ENCODE results near the gene PIPOX. TPM values are rescaled to one million over a fixed set of nuclear protein-coding genes. Genes with fewer than 3 reads are reported as not detected.
A peak's percentile ranks its signal among the peaks of the same experiment; 100 is the strongest.

The PIPOX gene, protein sequence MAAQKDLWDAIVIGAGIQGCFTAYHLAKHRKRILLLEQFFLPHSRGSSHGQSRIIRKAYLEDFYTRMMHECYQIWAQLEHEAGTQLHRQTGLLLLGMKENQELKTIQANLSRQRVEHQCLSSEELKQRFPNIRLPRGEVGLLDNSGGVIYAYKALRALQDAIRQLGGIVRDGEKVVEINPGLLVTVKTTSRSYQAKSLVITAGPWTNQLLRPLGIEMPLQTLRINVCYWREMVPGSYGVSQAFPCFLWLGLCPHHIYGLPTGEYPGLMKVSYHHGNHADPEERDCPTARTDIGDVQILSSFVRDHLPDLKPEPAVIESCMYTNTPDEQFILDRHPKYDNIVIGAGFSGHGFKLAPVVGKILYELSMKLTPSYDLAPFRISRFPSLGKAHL
- polyA plus RNA-seq (2013, experiment 1 of 4) = 19.8 TPM
- 13.8 TPM for polyA plus RNA-seq (2013, experiment 2 of 4)
- polyA plus RNA-seq (2013, experiment 3 of 4) = 8.9 TPM
- polyA plus RNA-seq (2013, experiment 4 of 4) = 10.7 TPM

DNA sequence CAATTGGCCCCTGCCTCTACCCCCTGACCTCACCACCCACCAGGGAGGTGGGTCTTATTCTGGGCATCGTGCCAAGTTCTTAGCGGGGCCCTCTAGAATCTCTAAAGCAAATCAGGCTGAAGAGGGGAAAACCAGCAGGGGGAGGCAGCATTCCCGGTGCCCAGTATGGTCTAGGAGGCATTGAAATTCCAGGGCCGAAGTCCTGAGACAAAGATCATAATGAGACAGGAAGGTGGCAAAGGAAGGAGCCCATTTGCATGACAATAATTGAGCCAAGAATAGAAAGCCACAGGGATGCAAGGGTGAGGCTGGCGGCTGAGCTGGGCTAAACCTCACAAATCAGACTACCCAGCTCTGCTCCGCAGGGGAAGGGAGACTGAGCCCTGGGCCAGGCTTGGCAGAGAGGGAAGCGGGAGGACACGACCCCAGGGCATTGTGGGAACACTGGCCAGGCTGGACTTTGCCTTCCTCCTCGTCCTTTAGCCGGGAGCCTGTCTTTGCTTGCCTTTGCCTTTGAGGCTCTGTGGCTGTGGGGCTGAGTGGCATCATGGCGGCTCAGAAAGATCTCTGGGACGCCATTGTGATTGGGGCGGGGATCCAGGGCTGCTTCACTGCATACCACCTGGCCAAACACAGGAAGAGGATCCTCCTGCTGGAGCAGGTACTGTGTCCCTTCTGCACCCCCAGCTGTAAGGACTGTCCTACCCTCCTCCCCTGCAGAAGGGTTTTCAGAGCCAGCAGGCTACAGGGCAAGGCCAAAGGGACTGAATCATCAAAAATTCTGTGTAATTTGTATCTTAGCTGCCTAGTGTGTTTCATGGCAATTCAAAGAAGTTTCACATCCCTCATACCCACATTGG, at the start of gene PIPOX:
TSS of gene PIPOX (plus strand) at position 463 of the 860 bp plus-strand sequence. CDS start at position 548, 85 bp downstream.
- no peaks in the 10 kb centered on the region for H3K9me3 ChIP-seq (ENCODE audit: control insufficient read depth, low read length)
- no peaks in the 10 kb centered on the region for H3K36me3 ChIP-seq (ENCODE audit: control insufficient read depth, insufficient read depth, low read length)
- peaks cover 42% of the 10 kb centered on the region for H3K4me1 ChIP-seq (ENCODE audit: control insufficient read depth, insufficient read depth, low read length)
- H3K27ac ChIP-seq (ENCODE audit: insufficient read depth, low read depth, low read length, poor library complexity, severe bottlenecking) = peak within 1 kb of the TSS; percentile 27
- H3K4me3 ChIP-seq (ENCODE audit: insufficient read depth, low read depth, low read length) = no peak within 1 kb of the TSS
- no peaks in the 10 kb centered on the region for H3K27me3 ChIP-seq (ENCODE audit: control insufficient read depth, insufficient read depth, low read length, poor library complexity, severe bottlenecking)
- WGBS, 2 experiments = 12% methylated on average over 13 of the region's 13 CpGs

DNA sequence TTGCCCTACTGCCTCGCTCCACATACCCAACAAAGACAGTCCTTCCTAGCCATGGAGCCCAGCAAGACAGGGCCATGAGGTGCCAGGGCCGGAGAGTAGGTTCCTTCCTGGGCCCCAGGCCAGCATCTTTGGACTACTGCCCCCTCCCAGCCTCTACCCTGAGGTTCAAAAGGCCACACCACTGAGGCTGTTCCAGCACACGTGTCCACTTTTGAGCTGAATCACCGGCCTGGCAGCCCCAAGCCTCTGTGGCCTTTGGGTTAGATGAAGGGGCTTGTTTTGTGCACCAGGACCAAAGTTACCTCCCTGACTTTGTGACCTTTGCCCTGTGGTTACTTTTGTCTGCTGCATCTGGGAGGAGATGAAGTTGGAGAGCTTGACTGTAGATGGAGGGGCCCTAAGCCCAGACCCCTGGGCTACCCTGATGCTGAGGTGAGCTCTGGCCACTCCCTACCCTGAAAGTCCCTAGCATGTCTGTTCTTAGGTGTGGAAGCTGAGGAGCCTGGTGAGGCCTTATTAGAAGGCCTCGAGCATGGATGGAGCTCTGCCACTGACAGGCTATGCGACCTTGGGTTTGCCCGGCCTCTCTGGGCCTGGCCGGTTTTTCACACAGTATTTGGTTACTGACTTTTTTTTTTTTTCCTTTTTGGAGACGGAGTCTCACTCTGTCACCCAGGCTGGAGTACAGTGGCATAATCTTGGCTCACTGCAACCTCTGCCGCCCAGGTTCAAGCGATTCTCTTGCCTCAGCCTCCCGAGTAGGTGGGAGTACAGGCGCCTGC, 49.1 kb upstream of the PIPOX start:
- Histone ChIP-seq H3K27me3 (ENCODE audit: control insufficient read depth, insufficient read depth, low read length, poor library complexity, severe bottlenecking) (no peaks in the 10 kb centered on the region), H3K4me3 (ENCODE audit: insufficient read depth, low read depth, low read length) (no peak overlapping the region), H3K9me3 (ENCODE audit: control insufficient read depth, low read length) (no peaks in the 10 kb centered on the region), H3K27ac (ENCODE audit: insufficient read depth, low read depth, low read length, poor library complexity, severe bottlenecking) (no peak overlapping the region), H3K4me1 (ENCODE audit: control insufficient read depth, insufficient read depth, low read length) (peaks cover 19% of the 10 kb centered on the region), H3K36me3 (ENCODE audit: control insufficient read depth, insufficient read depth, low read length) (no peaks in the 10 kb centered on the region)
- 94% methylated on average over 13 of the region's 13 CpGs for WGBS, 2 experiments

DNA sequence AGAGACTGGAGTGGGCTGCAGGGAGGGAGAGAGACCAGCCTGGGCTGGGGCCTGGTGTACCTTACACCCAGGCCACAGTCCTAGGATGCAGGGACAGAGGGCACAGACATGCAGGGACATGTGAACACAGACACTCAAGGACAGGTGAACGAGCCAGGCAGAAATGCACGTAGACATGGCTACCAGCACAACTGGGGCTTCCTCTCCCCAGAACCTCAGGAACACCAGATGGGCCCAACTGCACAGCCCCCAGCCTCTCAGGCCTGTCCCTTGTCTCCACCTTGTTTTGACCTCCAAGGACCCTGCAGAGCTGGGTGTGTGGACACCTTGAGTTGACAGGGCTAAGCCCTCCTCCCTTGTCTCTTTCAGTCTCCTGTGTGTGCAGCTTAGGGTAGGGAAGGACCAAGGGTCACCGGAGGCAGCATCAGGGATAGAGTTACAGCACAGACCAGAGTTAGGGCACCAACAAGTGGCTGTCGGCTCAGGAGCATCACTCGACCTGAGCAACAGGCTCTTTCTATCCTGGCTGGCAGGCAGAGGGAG, 46.3 kb upstream of the PIPOX start:
- WGBS, 2 experiments = 62 to 67% methylated on average over 5 of the region's 5 CpGs
- no peak overlapping the region for H3K27ac ChIP-seq (ENCODE audit: insufficient read depth, low read depth, low read length, poor library complexity, severe bottlenecking)
- H3K36me3 ChIP-seq (ENCODE audit: control insufficient read depth, insufficient read depth, low read length) = no peaks in the 10 kb centered on the region

DNA sequence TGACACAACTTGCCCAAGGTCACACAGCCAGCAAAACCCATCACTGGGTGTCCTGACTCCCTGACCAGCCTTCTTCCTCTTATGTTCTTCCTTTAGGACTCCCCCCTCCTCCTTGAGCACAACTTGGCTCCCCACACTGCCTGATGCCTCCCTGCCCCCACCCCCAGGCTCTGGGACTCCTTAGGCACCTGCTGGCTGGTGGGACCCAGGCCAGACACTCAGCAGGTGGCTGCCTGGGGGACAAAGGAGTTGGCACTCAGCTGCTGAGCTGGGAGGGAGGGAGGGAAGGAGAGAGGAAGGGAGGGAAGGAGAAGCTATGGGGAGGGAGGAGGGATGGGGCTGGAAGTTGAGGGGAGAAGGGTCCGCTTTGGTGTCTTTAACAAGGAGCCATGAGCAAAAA, 45.1 kb upstream of the PIPOX start:
- 88 to 98% methylated on average over 1 of the region's 1 CpG for WGBS, 2 experiments
- no peaks in the 10 kb centered on the region for H3K27me3 ChIP-seq (ENCODE audit: control insufficient read depth, insufficient read depth, low read length, poor library complexity, severe bottlenecking)

More for the DNA sequence above, 46.3 kb upstream of the PIPOX start:
- Histone ChIP-seq H3K27me3 (ENCODE audit: control insufficient read depth, insufficient read depth, low read length, poor library complexity, severe bottlenecking) (no peaks in the 10 kb centered on the region), H3K4me1 (ENCODE audit: control insufficient read depth, insufficient read depth, low read length) (peaks cover 20% of the 10 kb centered on the region), H3K9me3 (ENCODE audit: control insufficient read depth, low read length) (no peaks in the 10 kb centered on the region), H3K4me3 (ENCODE audit: insufficient read depth, low read depth, low read length) (no peak overlapping the region)

DNA sequence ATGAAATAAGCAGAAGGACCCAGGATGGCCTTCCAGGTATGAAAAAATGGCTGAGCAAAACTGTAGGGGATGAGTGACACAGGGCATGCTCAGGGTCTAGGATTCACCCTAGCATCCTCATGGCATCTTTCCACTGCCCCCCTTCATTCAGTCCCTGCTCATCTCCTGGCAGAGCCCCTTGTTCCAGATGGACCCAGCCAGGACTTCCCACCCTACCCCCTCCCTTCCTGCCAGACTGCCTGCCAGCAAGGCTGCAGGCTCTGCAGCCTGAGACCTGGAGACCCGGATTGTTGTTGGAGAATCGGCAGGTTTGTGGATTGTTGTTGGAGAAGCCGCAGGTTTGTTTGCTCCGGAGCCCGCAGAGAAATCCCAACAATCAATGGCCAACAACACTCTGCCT, 43.7 kb upstream of the PIPOX start:
- Histone ChIP-seq H3K4me3 (ENCODE audit: insufficient read depth, low read depth, low read length) (no peak overlapping the region), H3K36me3 (ENCODE audit: control insufficient read depth, insufficient read depth, low read length) (no peaks in the 10 kb centered on the region), H3K27ac (ENCODE audit: insufficient read depth, low read depth, low read length, poor library complexity, severe bottlenecking) (no peak overlapping the region), H3K9me3 (ENCODE audit: control insufficient read depth, low read length) (no peaks in the 10 kb centered on the region), H3K4me1 (ENCODE audit: control insufficient read depth, insufficient read depth, low read length) (peaks cover 34% of the 10 kb centered on the region), H3K27me3 (ENCODE audit: control insufficient read depth, insufficient read depth, low read length, poor library complexity, severe bottlenecking) (peaks cover 13% of the 10 kb centered on the region)
- 72 to 82% methylated on average over 5 of the region's 5 CpGs for WGBS, 2 experiments

More for the DNA sequence above, 45.1 kb upstream of the PIPOX start:
- Histone ChIP-seq H3K36me3 (ENCODE audit: control insufficient read depth, insufficient read depth, low read length) (no peaks in the 10 kb centered on the region), H3K9me3 (ENCODE audit: control insufficient read depth, low read length) (no peaks in the 10 kb centered on the region), H3K4me3 (ENCODE audit: insufficient read depth, low read depth, low read length) (no peak overlapping the region), H3K27ac (ENCODE audit: insufficient read depth, low read depth, low read length, poor library complexity, severe bottlenecking) (no peak overlapping the region), H3K4me1 (ENCODE audit: control insufficient read depth, insufficient read depth, low read length) (peaks cover 30% of the 10 kb centered on the region)

DNA sequence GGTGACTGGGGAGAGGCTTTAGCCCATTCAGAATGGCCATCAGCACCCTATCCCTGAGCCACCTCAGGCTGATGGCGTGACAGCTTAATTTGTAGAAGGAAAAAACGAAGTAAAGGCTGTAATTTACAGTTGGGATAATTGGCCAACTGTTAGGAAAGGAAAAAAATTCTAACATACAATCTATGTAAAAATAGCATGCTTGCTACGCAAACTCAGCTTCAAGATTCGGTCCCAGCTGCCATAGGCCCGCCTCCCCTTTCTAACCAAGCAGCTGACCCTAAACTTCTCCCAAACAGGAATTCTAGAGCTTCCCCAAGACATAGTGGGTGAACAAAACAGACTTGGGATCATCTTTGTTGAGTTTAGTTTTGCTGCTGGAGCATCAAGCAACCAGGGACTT, 42.0 kb upstream of the PIPOX start:
- Histone ChIP-seq H3K36me3 (ENCODE audit: control insufficient read depth, insufficient read depth, low read length) (no peaks in the 10 kb centered on the region), H3K9me3 (ENCODE audit: control insufficient read depth, low read length) (no peaks in the 10 kb centered on the region), H3K4me1 (ENCODE audit: control insufficient read depth, insufficient read depth, low read length) (peaks cover 44% of the 10 kb centered on the region), H3K27me3 (ENCODE audit: control insufficient read depth, insufficient read depth, low read length, poor library complexity, severe bottlenecking) (peaks cover 30% of the 10 kb centered on the region), H3K27ac (ENCODE audit: insufficient read depth, low read depth, low read length, poor library complexity, severe bottlenecking) (no peak overlapping the region), H3K4me3 (ENCODE audit: insufficient read depth, low read depth, low read length) (no peak overlapping the region)
- WGBS, 2 experiments = 94 to 98% methylated on average over 5 of the region's 5 CpGs

DNA sequence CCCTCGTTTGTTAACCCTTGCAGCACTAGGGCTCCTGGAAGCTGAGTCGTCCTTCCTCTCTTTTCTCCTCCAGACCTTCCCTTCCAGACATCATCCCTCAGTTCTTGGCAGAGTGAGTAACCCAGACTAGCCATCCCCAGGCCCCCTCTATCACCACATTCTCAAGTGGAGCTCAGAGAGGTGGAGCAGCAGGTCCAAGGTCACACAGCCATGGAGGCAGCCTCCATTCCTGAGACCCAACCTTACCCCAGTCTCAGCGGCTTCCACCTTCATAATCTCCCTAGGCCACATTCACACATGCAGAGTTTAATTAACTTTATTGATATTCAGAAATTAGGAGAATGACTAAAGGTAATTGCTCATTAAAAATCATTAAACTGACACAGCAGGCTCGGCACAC, 40.1 kb upstream of the PIPOX start:
- peaks cover 36% of the 10 kb centered on the region for H3K27me3 ChIP-seq (ENCODE audit: control insufficient read depth, insufficient read depth, low read length, poor library complexity, severe bottlenecking)
- WGBS, 2 experiments = 54 to 59% methylated on average over 4 of the region's 4 CpGs
- H3K9me3 ChIP-seq (ENCODE audit: control insufficient read depth, low read length) = no peaks in the 10 kb centered on the region

DNA sequence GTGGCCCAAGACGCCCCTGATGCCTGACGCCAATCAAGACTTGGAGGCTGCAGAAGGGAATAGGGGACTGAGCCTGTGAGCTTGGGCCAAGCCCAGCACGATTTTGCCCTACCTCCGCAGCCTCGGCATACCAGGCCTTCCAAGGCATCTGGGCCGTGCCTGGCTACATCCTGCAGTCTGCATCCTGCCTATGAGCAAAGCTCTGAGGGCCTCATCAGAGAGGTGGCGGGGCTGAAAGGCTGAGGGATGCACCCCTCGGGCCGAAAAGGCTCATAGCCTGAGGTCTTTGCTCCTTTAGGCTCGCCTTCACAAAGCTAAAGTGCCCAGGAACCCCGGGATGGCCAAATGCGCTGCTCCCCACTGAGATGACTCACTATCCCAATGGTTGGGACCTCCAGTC, 39.7 kb upstream of the PIPOX start:
- H3K4me1 ChIP-seq (ENCODE audit: control insufficient read depth, insufficient read depth, low read length) = peaks cover 31% of the 10 kb centered on the region
- H3K27me3 ChIP-seq (ENCODE audit: control insufficient read depth, insufficient read depth, low read length, poor library complexity, severe bottlenecking) = peaks cover 36% of the 10 kb centered on the region
- no peaks in the 10 kb centered on the region for H3K9me3 ChIP-seq (ENCODE audit: control insufficient read depth, low read length)
- WGBS, 2 experiments = 72 to 76% methylated on average over 12 of the region's 12 CpGs
- no peaks in the 10 kb centered on the region for H3K36me3 ChIP-seq (ENCODE audit: control insufficient read depth, insufficient read depth, low read length)
- H3K27ac ChIP-seq (ENCODE audit: insufficient read depth, low read depth, low read length, poor library complexity, severe bottlenecking) = no peak overlapping the region
- no peak overlapping the region for H3K4me3 ChIP-seq (ENCODE audit: insufficient read depth, low read depth, low read length)

More for the DNA sequence above, 40.1 kb upstream of the PIPOX start:
- H3K4me1 ChIP-seq (ENCODE audit: control insufficient read depth, insufficient read depth, low read length) = peaks cover 31% of the 10 kb centered on the region
- H3K36me3 ChIP-seq (ENCODE audit: control insufficient read depth, insufficient read depth, low read length) = no peaks in the 10 kb centered on the region
- no peak overlapping the region for H3K27ac ChIP-seq (ENCODE audit: insufficient read depth, low read depth, low read length, poor library complexity, severe bottlenecking)
- H3K4me3 ChIP-seq (ENCODE audit: insufficient read depth, low read depth, low read length) = no peak overlapping the region

DNA sequence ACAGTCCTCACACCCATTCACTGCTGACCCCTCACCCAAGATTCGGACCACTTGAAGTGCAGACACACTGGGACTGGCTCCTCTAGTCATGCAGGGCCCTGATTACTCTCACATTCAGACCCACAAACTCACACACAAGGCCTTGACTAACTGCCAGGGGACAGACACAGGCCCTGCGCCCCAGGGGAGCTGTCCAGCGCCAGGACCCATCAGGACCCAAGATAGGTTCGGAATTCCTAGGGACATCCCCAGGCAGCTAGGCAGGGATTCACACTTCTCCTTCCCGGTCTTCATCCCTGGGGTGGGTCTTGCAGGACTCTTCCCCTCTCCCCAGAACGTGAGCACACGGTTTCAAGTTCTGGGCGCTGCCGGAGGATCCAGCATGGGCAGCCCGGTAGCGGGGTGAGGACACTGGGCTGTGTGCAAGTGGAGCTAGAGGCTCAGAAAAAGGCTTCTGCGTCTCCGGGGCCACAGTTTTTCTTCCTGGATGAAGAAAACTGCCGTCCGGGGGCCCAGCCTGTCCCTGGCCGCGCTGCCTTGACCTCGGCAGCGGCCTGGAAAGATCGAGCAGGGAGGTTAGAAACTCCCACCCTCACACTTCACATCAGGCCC, 38.8 kb upstream of the PIPOX start:
- peaks cover 36% of the 10 kb centered on the region for H3K27me3 ChIP-seq (ENCODE audit: control insufficient read depth, insufficient read depth, low read length, poor library complexity, severe bottlenecking)
- H3K4me3 ChIP-seq (ENCODE audit: insufficient read depth, low read depth, low read length) = peak overlapping the region; percentile 1
- H3K27ac ChIP-seq (ENCODE audit: insufficient read depth, low read depth, low read length, poor library complexity, severe bottlenecking) = no peak overlapping the region
- H3K4me1 ChIP-seq (ENCODE audit: control insufficient read depth, insufficient read depth, low read length) = peaks cover 31% of the 10 kb centered on the region
- 75% methylated on average over 20 of the region's 20 CpGs for whole genome bisulfite sequencing, 2 experiments
- H3K9me3 ChIP-seq (ENCODE audit: control insufficient read depth, low read length) = no peaks in the 10 kb centered on the region
- H3K36me3 ChIP-seq (ENCODE audit: control insufficient read depth, insufficient read depth, low read length) = no peaks in the 10 kb centered on the region
